ENCODE measurements around the gene EPB41L1. TPM values are rescaled to one million over a fixed set of nuclear protein-coding genes. Genes with fewer than 3 reads are reported as not detected.

The EPB41L1 gene
- polyA plus RNA-seq, 1 donor: 63.3 TPM

GRCh38 chr20:36193977-36194712 is 39.6 kb downstream of the EPB41L1 start:
- DNase-seq: no peak

- no peak for DNase-seq
These were observed 42.1 kb downstream of the EPB41L1 start for GRCh38 chr20:36196676-36197075.

- no peak for DNase-seq
These were observed 42.7 kb downstream of the EPB41L1 start for GRCh38 chr20:36197271-36197670.

- DNase-seq: peak; percentile 78
These were observed 45.1 kb downstream of the EPB41L1 start for GRCh38 chr20:36199345-36200257.

- DNase-seq: no peak
These were observed 45.9 kb downstream of the EPB41L1 start for GRCh38 chr20:36200451-36200850.

- no peak for DNase-seq
These were observed 46.7 kb downstream of the EPB41L1 start for GRCh38 chr20:36201198-36201597.

- peak; percentile 31 for DNase-seq
These were observed 48.4 kb downstream of the EPB41L1 start for GRCh38 chr20:36202891-36203338.

- DNase-seq: no peak
These were observed 49.3 kb downstream of the EPB41L1 start for GRCh38 chr20:36203861-36204260.

GRCh38 chr20:36205026-36205425 is 50.5 kb downstream of the EPB41L1 start:
- no peak for DNase-seq

GRCh38 chr20:36206068-36206467 is 51.5 kb downstream of the EPB41L1 start:
- DNase-seq: no peak

GRCh38 chr20:36206641-36207040 is 52.1 kb downstream of the EPB41L1 start:
- DNase-seq: no peak

GRCh38 chr20:36207602-36208001 is 53.1 kb downstream of the EPB41L1 start:
- DNase-seq: no peak

- DNase-seq: no peak
These were observed 53.7 kb downstream of the EPB41L1 start for GRCh38 chr20:36208257-36208656.

GRCh38 chr20:36210436-36211021 is 56.0 kb downstream of the EPB41L1 start:
- peak; percentile 44 for DNase-seq

- DNase-seq: no peak
These were observed 58.8 kb downstream of the EPB41L1 start for GRCh38 chr20:36213362-36213761.

- DNase-seq: no peak
These were observed 60.2 kb downstream of the EPB41L1 start for GRCh38 chr20:36214684-36215256.

- DNase-seq: no peak
These were observed 61.2 kb downstream of the EPB41L1 start for GRCh38 chr20:36215778-36216177.

- no peak for DNase-seq
These were observed 61.9 kb downstream of the EPB41L1 start for GRCh38 chr20:36216314-36217025.

- no peak for DNase-seq
These were observed 62.7 kb downstream of the EPB41L1 start for GRCh38 chr20:36217226-36217625.

GRCh38 chr20:36218380-36219064 is 64.0 kb downstream of the EPB41L1 start:
- no peak for DNase-seq

- no peak for DNase-seq
These were observed 65.2 kb downstream of the EPB41L1 start for GRCh38 chr20:36219671-36220220.

Data from left kidney (tissue), 2 donors.